SK-N-SH (cell line): ENCODE measurements around the gene DMRTA2. TPM values are rescaled to one million over a fixed set of nuclear protein-coding genes. Genes with fewer than 3 reads are reported as not detected.
A peak's percentile ranks its signal among the peaks of the same experiment; 100 is the strongest.

Source experiments
- CTCF ChIA-PET: fragments of 300-600, 350-600 bp; formaldehyde crosslinking; extraction: SDS; loops from one replicate; lab custom pipeline; 2021; lab: Yijun Ruan, JAX
- POLR2A ChIA-PET: fragments of 350-600 bp; sonication (Branson Sonifier 250); formaldehyde crosslinking; extraction: SDS; loops from one replicate; lab custom pipeline; 2020; ENCODE audit warnings: antibody characterized with exemption, inconsistent platforms; lab: Yijun Ruan, JAX
- DNase-seq: peaks from one replicate; pipeline ENCODE4 v3.0.0; 2012
- H2AFZ ChIP-seq: fragments of 200-600 bp; sonication (generic); 2 replicates; pipeline ENCODE4 v1.8.1; 2016; ENCODE audit warnings: antibody characterized with exemption, mild to moderate bottlenecking, low read depth
- H3F3A ChIP-seq: fragments of 200-600 bp; sonication (generic); replicated peaks from 2 replicates; pipeline ENCODE3; 2016; ENCODE audit warnings: antibody characterized with exemption, mild to moderate bottlenecking; ENCODE audit not compliant: insufficient read depth
- H3K27ac ChIP-seq, 2 experiments: fragments of 200-500 bp in 1 of 2; fragments of 200-600 bp in 1 of 2; sonication (Bioruptor generic) in 1 of 2; sonication (generic), shearing (Covaris generic) in 1 of 2; 2 replicates each; pipeline versions ENCODE4 v1.5.1 to v1.6.1; 2014 to 2016; ENCODE audit warnings: low read depth in 2 of 2, inconsistent platforms in 1 of 2, low read length in 1 of 2, mild to moderate bottlenecking in 1 of 2, mixed read lengths in 1 of 2
- H3K27me3 ChIP-seq: fragments of 200-600 bp; sonication (generic), shearing (Covaris generic); 2 replicates; pipeline ENCODE4 v1.6.1; 2016; ENCODE audit warnings: mixed run types; ENCODE audit not compliant: insufficient read depth
- H3K36me3 ChIP-seq, 2 experiments: fragments of 200-500 bp in 1 of 2; fragments of 200-600 bp in 1 of 2; sonication (Bioruptor generic) in 1 of 2; sonication (generic) in 1 of 2; replicated peaks in 1 of 2; 2 replicates each; pipeline versions ENCODE3 to v1.5.1; 2014 to 2016; ENCODE audit warnings: low read length in 1 of 2, mild to moderate bottlenecking in 1 of 2; ENCODE audit not compliant: insufficient read depth in 2 of 2, control insufficient read depth in 1 of 2
- H3K4me1 ChIP-seq, 2 experiments: fragments of 200-500 bp in 1 of 2; fragments of 200-600 bp in 1 of 2; sonication (Bioruptor generic) in 1 of 2; sonication (generic), shearing (Covaris generic) in 1 of 2; 2 replicates each; pipeline versions ENCODE4 v1.5.1 to v1.6.1; 2014 to 2016; ENCODE audit warnings: low read depth in 1 of 2, low read length in 1 of 2, mixed run types in 1 of 2; ENCODE audit not compliant: insufficient read depth in 2 of 2, control insufficient read depth in 1 of 2
- H3K4me2 ChIP-seq: fragments of 200-600 bp; sonication (generic), shearing (Covaris generic); 2 replicates; pipeline ENCODE4 v1.6.1; 2017; ENCODE audit warnings: mixed run types
- H3K4me3 ChIP-seq, 2 experiments: fragments of 200-500 bp in 1 of 2; fragments of 200-600 bp in 1 of 2; sonication (Bioruptor generic) in 1 of 2; sonication (generic), shearing (Covaris generic) in 1 of 2; 2 replicates each; pipeline versions ENCODE4 v1.5.1 to v1.8.1; 2014 to 2016; ENCODE audit warnings: low read depth in 2 of 2, inconsistent platforms in 1 of 2, low read length in 1 of 2, mild to moderate bottlenecking in 1 of 2, mixed read lengths in 1 of 2, moderate library complexity in 1 of 2
- H3K79me2 ChIP-seq: fragments of 200-600 bp; sonication (generic); 2 replicates; pipeline ENCODE4 v1.8.1; 2017; ENCODE audit warnings: mild to moderate bottlenecking; ENCODE audit not compliant: insufficient read depth
- H3K9ac ChIP-seq: fragments of 200-600 bp; sonication (generic); 2 replicates; pipeline ENCODE4 v1.6.1; 2017; ENCODE audit warnings: mixed run types
- H3K9me2 ChIP-seq: fragments of 200-600 bp; sonication (generic); 2 replicates; pipeline ENCODE4 v1.6.1; 2017; ENCODE audit warnings: mixed run types
- H3K9me3 ChIP-seq: fragments of 200-600 bp; sonication (generic); 2 replicates; pipeline ENCODE4 v1.6.1; 2017; ENCODE audit warnings: mixed run types, mild to moderate bottlenecking, moderate library complexity
- H4K20me1 ChIP-seq: fragments of 200-600 bp; sonication (generic); 2 replicates; pipeline ENCODE4 v1.6.1; 2017; ENCODE audit warnings: mild to moderate bottlenecking, mixed run types; ENCODE audit not compliant: insufficient read depth
- CTCF ChIP-seq: fragments of 200-600 bp; sonication (generic); IDR thresholded peaks from 2 replicates; pipeline ENCODE4 v1.6.1; 2017; ENCODE audit warnings: antibody characterized with exemption, mild to moderate bottlenecking, moderate library complexity
- EZH2phosphoT487 ChIP-seq: fragments of 200-600 bp; sonication (generic); IDR thresholded peaks from 2 replicates; pipeline ENCODE4 v1.6.1; 2017; ENCODE audit warnings: low read depth, mixed run types, mild to moderate bottlenecking, antibody characterized with exemption, moderate library complexity, borderline replicate concordance
- FOSL2 ChIP-seq: IDR thresholded peaks from 2 replicates; pipeline ENCODE4 v1.4.0; 2012; ENCODE audit warnings: low read depth, mild to moderate bottlenecking, moderate library complexity, borderline replicate concordance
- FOXJ3 ChIP-seq: sonication (generic); formaldehyde crosslinking; IDR thresholded peaks from 2 replicates; pipeline ENCODE4 v1.5.1; 2020; ENCODE audit warnings: mild to moderate bottlenecking, missing genetic modification reagents
- FOXM1 ChIP-seq: IDR thresholded peaks from 2 replicates; pipeline ENCODE4 v1.4.0; 2012; ENCODE audit warnings: low read depth, mild to moderate bottlenecking
- IRF3 ChIP-seq: fragments of 150-350 bp; IDR thresholded peaks from 2 replicates; pipeline ENCODE4 v1.6.1; 2016; ENCODE audit warnings: mild to moderate bottlenecking, low read depth, low read length
- JUND ChIP-seq: IDR thresholded peaks from 2 replicates; pipeline ENCODE4 v1.4.0; 2012
- MAX ChIP-seq: IDR thresholded peaks from 2 replicates; pipeline ENCODE4 v1.4.0; 2012; ENCODE audit warnings: low read depth
- MXI1 ChIP-seq: IDR thresholded peaks from 2 replicates; pipeline ENCODE4 v1.6.1; 2012; ENCODE audit warnings: mild to moderate bottlenecking, low read depth, low read length, improper control_type of control experiment
- NFIC ChIP-seq: IDR thresholded peaks from 2 replicates; pipeline ENCODE4 v1.4.0; 2012; ENCODE audit warnings: borderline replicate concordance
- POLR2AphosphoS5 ChIP-seq: IDR thresholded peaks from 2 replicates; pipeline ENCODE4 v1.6.1; 2012; ENCODE audit warnings: low read depth, low read length
- SMC3 ChIP-seq: IDR thresholded peaks from 2 replicates; pipeline ENCODE4 v1.6.1; 2012; ENCODE audit warnings: low read depth, low read length, improper control_type of control experiment
- TAF1 ChIP-seq: IDR thresholded peaks from 2 replicates; pipeline ENCODE4 v1.6.1; 2012; ENCODE audit warnings: low read depth, mild to moderate bottlenecking, low read length, moderate library complexity, borderline replicate concordance
- WGBS: methylation state at CpG from one replicate; pipeline ENCODE4 v1.1.6; 2017; ENCODE audit warnings: low lambda C conversion rate; 5-methylcytosine and 5-hydroxymethylcytosine counted together
- polyA plus RNA-seq, 3 experiments: library from polyadenylated mRNA; depleted of rRNA; stranded (reverse); fragments of >200 nt; gene quantifications; 2 replicates each; pipeline ENCODE4 v1.2.3, GENCODE V29; 2012

DMRTA2 gene
- polyA plus RNA-seq, 1 of the 3 experiments (the other 2 are of a cell fraction): 0.02 TPM

GRCh38 chr1:50438945-50439344, 15.7 kb upstream of the DMRTA2 start:
- H3K9me3 ChIP-seq: no peaks in the 10 kb centered on the region
- POLR2A ChIA-PET: no interaction called here
- TF ChIP-seq CTCF (peak; percentile 26; the same call in 1 of the 2 replicates), FOXM1 (no peak)
- no peaks in the 10 kb centered on the region for H3F3A ChIP-seq
- no peak for DNase-seq
- no peak overlapping the region for H3K9ac ChIP-seq
- no peak overlapping the region for H3K4me2 ChIP-seq
- no peaks in the 10 kb centered on the region for H4K20me1 ChIP-seq
- peaks cover 10 to 20% of the 10 kb centered on the region in 2 experiments for H3K36me3 ChIP-seq
- no peak overlapping the region for H3K4me3 ChIP-seq
- no peaks in the 10 kb centered on the region for H3K9me2 ChIP-seq
- H3K79me2 ChIP-seq: no peaks in the 10 kb centered on the region
- no peak overlapping the region for H2AFZ ChIP-seq
- CTCF ChIA-PET: no interaction called here
- H3K27me3 ChIP-seq: no peaks in the 10 kb centered on the region
- H3K27ac ChIP-seq: no peak overlapping the region
- H3K4me1 ChIP-seq: no peaks in the 10 kb centered on the region

DNA sequence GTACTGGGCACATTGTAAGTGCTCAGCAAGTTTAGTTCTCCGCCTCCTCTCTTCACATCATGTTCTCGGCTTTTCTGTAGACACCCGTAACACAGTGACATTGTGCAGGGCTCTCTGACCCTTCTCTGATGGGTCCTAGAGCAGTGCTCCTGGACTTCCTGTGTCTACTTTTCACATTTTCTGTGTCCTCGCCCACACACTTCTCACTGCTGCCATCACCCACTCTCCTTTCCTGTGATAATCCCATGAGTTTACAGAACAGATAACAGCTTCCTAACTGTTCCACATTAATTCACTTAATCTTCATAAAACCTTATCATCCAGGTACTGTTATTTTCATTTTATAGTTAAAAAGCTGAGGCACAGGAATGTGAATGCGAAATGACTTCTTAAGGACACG, 13.2 kb upstream of the DMRTA2 start:
- TF ChIP-seq TAF1 (no peak), MAX (no peak), NFIC (no peak), IRF3 (no peak), EZH2phosphoT487 (no peak), SMC3 (no peak), POLR2AphosphoS5 (no peak), FOXJ3 (no peak), MXI1 (no peak), CTCF (no peak), JUND (no peak), FOSL2 (no peak)
- no peak overlapping the region for H2AFZ ChIP-seq
- no peak overlapping the region for H3K4me2 ChIP-seq
- H3F3A ChIP-seq: no peaks in the 10 kb centered on the region
- no peak overlapping the region for H3K27ac ChIP-seq
- DNase-seq: no peak
- 95% methylated on average over 6 of the region's 6 CpGs for WGBS
- no peaks in the 10 kb centered on the region for H3K9me2 ChIP-seq
- no peaks in the 10 kb centered on the region for H3K79me2 ChIP-seq
- no peaks in the 10 kb centered on the region for H4K20me1 ChIP-seq
- no peaks in the 10 kb centered on the region for H3K4me1 ChIP-seq
- H3K4me3 ChIP-seq: no peak overlapping the region
- H3K9ac ChIP-seq: no peak overlapping the region
- ChIA-PET POLR2A (no interaction called here), CTCF (no interaction called here)
- no peaks in the 10 kb centered on the region for H3K9me3 ChIP-seq
- H3K36me3 ChIP-seq: peaks cover 9 to 18% of the 10 kb centered on the region in 2 experiments
- no peaks in the 10 kb centered on the region; the same call in 1 of the 2 replicates for H3K27me3 ChIP-seq
